Measurements from ENCODE around the gene PTPRR.

- TF ChIP-seq POLR2A (IDR thresholded peaks at IDR 0.05) (no peak), POLR2AphosphoS5 (IDR thresholded peaks at IDR 0.05) (no peak)
- TF ChIP-seq, protein P1, sequence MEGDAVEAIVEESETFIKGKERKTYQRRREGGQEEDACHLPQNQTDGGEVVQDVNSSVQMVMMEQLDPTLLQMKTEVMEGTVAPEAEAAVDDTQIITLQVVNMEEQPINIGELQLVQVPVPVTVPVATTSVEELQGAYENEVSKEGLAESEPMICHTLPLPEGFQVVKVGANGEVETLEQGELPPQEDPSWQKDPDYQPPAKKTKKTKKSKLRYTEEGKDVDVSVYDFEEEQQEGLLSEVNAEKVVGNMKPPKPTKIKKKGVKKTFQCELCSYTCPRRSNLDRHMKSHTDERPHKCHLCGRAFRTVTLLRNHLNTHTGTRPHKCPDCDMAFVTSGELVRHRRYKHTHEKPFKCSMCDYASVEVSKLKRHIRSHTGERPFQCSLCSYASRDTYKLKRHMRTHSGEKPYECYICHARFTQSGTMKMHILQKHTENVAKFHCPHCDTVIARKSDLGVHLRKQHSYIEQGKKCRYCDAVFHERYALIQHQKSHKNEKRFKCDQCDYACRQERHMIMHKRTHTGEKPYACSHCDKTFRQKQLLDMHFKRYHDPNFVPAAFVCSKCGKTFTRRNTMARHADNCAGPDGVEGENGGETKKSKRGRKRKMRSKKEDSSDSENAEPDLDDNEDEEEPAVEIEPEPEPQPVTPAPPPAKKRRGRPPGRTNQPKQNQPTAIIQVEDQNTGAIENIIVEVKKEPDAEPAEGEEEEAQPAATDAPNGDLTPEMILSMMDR (IDR thresholded peaks at IDR 0.05): peak in 5 of 7 experiments; percentile 72 to 79 (median 78)
Observed at GRCh38 chr12:70590051-70590450, 330.5 kb downstream of the PTPRR start.

Measured in stomach (tissue), 4 donors.